ENCODE results near the gene MPEG1.

- TF ChIP-seq, protein P1, sequence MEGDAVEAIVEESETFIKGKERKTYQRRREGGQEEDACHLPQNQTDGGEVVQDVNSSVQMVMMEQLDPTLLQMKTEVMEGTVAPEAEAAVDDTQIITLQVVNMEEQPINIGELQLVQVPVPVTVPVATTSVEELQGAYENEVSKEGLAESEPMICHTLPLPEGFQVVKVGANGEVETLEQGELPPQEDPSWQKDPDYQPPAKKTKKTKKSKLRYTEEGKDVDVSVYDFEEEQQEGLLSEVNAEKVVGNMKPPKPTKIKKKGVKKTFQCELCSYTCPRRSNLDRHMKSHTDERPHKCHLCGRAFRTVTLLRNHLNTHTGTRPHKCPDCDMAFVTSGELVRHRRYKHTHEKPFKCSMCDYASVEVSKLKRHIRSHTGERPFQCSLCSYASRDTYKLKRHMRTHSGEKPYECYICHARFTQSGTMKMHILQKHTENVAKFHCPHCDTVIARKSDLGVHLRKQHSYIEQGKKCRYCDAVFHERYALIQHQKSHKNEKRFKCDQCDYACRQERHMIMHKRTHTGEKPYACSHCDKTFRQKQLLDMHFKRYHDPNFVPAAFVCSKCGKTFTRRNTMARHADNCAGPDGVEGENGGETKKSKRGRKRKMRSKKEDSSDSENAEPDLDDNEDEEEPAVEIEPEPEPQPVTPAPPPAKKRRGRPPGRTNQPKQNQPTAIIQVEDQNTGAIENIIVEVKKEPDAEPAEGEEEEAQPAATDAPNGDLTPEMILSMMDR (IDR thresholded peaks at IDR 0.05; ENCODE audit: low read depth, low read length, missing input control) = no peak
- TF ChIP-seq TAF1 (conservative IDR thresholded peaks at IDR 0.05) = no peak
- no peak for TF ChIP-seq YY1 (IDR thresholded peaks at IDR 0.05)
- no peak for TF ChIP-seq FOXA1 (IDR thresholded peaks at IDR 0.05)
- TF ChIP-seq RXRA (IDR thresholded peaks at IDR 0.05) = no peak
- no peak for TF ChIP-seq REST (IDR thresholded peaks at IDR 0.05)
- no peak for TF ChIP-seq FOXA2 (IDR thresholded peaks at IDR 0.05)
These were observed 40.3 kb upstream of the MPEG1 start for GRCh38 chr11:59253001-59253400.

All from liver (tissue), 3 donors.